CD4-positive, alpha-beta T cell (primary cell): ENCODE measurements around the gene TCF12. TPM values are rescaled to one million over a fixed set of nuclear protein-coding genes. Genes with fewer than 3 reads are reported as not detected.

Experiments used
- ATAC-seq: fragments of 200-7000 bp; cut with Tn5 transposase; one replicate; pipeline ENCODE4 v1.10.0; 2022; ENCODE audit warnings: mild to moderate bottlenecking; ENCODE audit not compliant: poor library complexity
- CTCF ChIA-PET: fragments of 350-600 bp; sonication (Branson Sonifier 250); formaldehyde crosslinking; loops from one replicate; lab custom pipeline; 2021; ENCODE audit warnings: antibody characterized with exemption, inconsistent platforms; lab: Charles Lee
- POLR2A ChIA-PET: fragments of 350-600 bp; sonication (Branson Sonifier 250); formaldehyde crosslinking; loops from one replicate; lab custom pipeline; 2021; ENCODE audit warnings: antibody characterized with exemption, inconsistent platforms; lab: Charles Lee
- DNase-seq, 14 experiments: peaks; one replicate each; pipeline ENCODE4 v3.0.0-alpha.2; 2013 to 2020; ENCODE audit warnings: mixed read lengths in 2 of 14
- H3K27ac ChIP-seq, 2 donors: one replicate each; pipeline versions ENCODE4 v1.5.1 to v1.7.0; 2013; ENCODE audit warnings: low read length in 2 of 2, low read depth in 1 of 2, mild to moderate bottlenecking in 1 of 2
- H3K27me3 ChIP-seq, 2 experiments: 1 replicate in 1 of 2; 2 replicates in 1 of 2; pipeline versions ENCODE4 v1.6.1 to v1.7.0; 2013; ENCODE audit warnings: low read length in 2 of 2, control low read depth in 1 of 2, mild to moderate bottlenecking in 1 of 2, moderate library complexity in 1 of 2; ENCODE audit not compliant: insufficient read depth in 2 of 2, control insufficient read depth in 1 of 2
- H3K36me3 ChIP-seq: one replicate; pipeline ENCODE4 v1.6.1; 2013; ENCODE audit warnings: low read length, control low read depth; ENCODE audit not compliant: insufficient read depth
- H3K4me1 ChIP-seq: one replicate; pipeline ENCODE4 v1.6.1; 2013; ENCODE audit warnings: low read length, control low read depth; ENCODE audit not compliant: insufficient read depth
- H3K4me3 ChIP-seq: one replicate; pipeline ENCODE4 v1.5.1; 2013; ENCODE audit warnings: mild to moderate bottlenecking, low read length, moderate library complexity
- H3K9me3 ChIP-seq, 2 experiments: 1 replicate in 1 of 2; 2 replicates in 1 of 2; pipeline versions ENCODE4 v1.6.1 to v1.7.0; 2013; ENCODE audit warnings: low read length in 2 of 2, mild to moderate bottlenecking in 2 of 2, control low read depth in 1 of 2, moderate library complexity in 1 of 2; ENCODE audit not compliant: control insufficient read depth in 1 of 2, insufficient read depth in 1 of 2
- H3K27ac Mint-ChIP-seq: one replicate; pipeline ENCODE4 v1.8.0; 2020; ENCODE audit warnings: mixed read lengths
- H3K27me3 Mint-ChIP-seq: one replicate; pipeline ENCODE4 v1.8.0; 2021; ENCODE audit warnings: mixed read lengths
- H3K36me3 Mint-ChIP-seq: one replicate; pipeline ENCODE4 v1.8.0; 2021; ENCODE audit warnings: low read depth, mixed read lengths
- H3K4me1 Mint-ChIP-seq: one replicate; pipeline ENCODE4 v1.8.0; 2021; ENCODE audit warnings: low read depth, mixed read lengths
- H3K4me3 Mint-ChIP-seq: one replicate; pipeline ENCODE4 v1.8.0; 2020; ENCODE audit warnings: mild to moderate bottlenecking, mixed read lengths
- H3K9me3 Mint-ChIP-seq: one replicate; pipeline ENCODE4 v1.8.0; 2020; ENCODE audit warnings: mixed read lengths
- CTCF ChIP-seq: fragments of 200-600 bp; IDR thresholded peaks from one replicate; pipeline ENCODE4 v1.8.0; 2022; ENCODE audit warnings: antibody characterized with exemption, mild to moderate bottlenecking
- intact Hi-C, 2 experiments: fragments of 100-400 bp; cut with DNase I in 1 of 2; cut with micrococcal nuclease in 1 of 2; formaldehyde crosslinking; loops; one replicate each; pipeline versions ENCODE4 v1.15.1 to v1.9.0; 2023 to 2025; cut with DNase I, micrococcal nuclease
- total RNA-seq, 174 experiments: library from RNA in 2 of 174; stranded (reverse) in 2 of 174; gene quantifications; one replicate each; pipeline ENCODE4 v1.2.3 and lab custom pipeline; 2021 to 2026

Gene TCF12
- total RNA-seq, 2 experiments from 2014 or later, result 54.0 TPM

GRCh38 chr15:57263520-57263919 is 345.1 kb downstream of the TCF12 start:
- H3K9me3 Mint-ChIP-seq, result no peaks in the 10 kb centered on the region
- Histone ChIP-seq H3K9me3 (no peaks in the 10 kb centered on the region), H3K27ac (no peak overlapping the region), H3K4me1 (no peaks in the 10 kb centered on the region), H3K36me3 (peaks cover 30% of the 10 kb centered on the region), H3K4me3 (no peak overlapping the region), H3K27me3 (no peaks in the 10 kb centered on the region)
- no peak for TF ChIP-seq CTCF
- DNase-seq (no peak), ATAC-seq (no peak)
- no peaks in the 10 kb centered on the region for H3K4me1 Mint-ChIP-seq
- H3K27me3 Mint-ChIP-seq, result no peaks in the 10 kb centered on the region
- intact Hi-C loops, result no loop called here
- no peak overlapping the region for H3K27ac Mint-ChIP-seq
- ChIA-PET POLR2A (interaction anchor here (1.1 kb wide), 1 partner anchor 33 kb away, joined by 3 read pairs; no protein-coding TSS in a partner anchor), CTCF (interaction anchor here (0.6 to 1.1 kb wide), 3 partner anchors 15 to 590 kb away, joined by 3 read pairs; no protein-coding TSS in a partner anchor)
- H3K4me3 Mint-ChIP-seq, result no peak overlapping the region
- H3K36me3 Mint-ChIP-seq, result peaks cover 44% of the 10 kb centered on the region

GRCh38 chr15:57272771-57273357 is 354.4 kb downstream of the TCF12 start:
- Histone ChIP-seq H3K4me1 (no peaks in the 10 kb centered on the region), H3K9me3 (no peaks in the 10 kb centered on the region), H3K36me3 (peaks cover 38% of the 10 kb centered on the region), H3K27me3 (no peaks in the 10 kb centered on the region), H3K27ac (no peak overlapping the region), H3K4me3 (no peak overlapping the region)
- no peaks in the 10 kb centered on the region for H3K4me1 Mint-ChIP-seq
- no peak for TF ChIP-seq CTCF
- H3K9me3 Mint-ChIP-seq, result no peaks in the 10 kb centered on the region
- intact Hi-C loops, result no loop called here
- no peak for DNase-seq
- no peak overlapping the region for H3K27ac Mint-ChIP-seq
- no peak for ATAC-seq
- ChIA-PET CTCF (no interaction called here), POLR2A (no interaction called here)
- H3K27me3 Mint-ChIP-seq, result no peaks in the 10 kb centered on the region
- H3K36me3 Mint-ChIP-seq, result peaks cover 74% of the 10 kb centered on the region
- no peak overlapping the region for H3K4me3 Mint-ChIP-seq

GRCh38 chr15:57273402-57273801 is 355.0 kb downstream of the TCF12 start:
- ChIA-PET CTCF (no interaction called here), POLR2A (no interaction called here)
- no peaks in the 10 kb centered on the region for H3K27me3 Mint-ChIP-seq
- H3K36me3 ChIP-seq, result peaks cover 38% of the 10 kb centered on the region
- no peak for TF ChIP-seq CTCF
- H3K36me3 Mint-ChIP-seq, result peaks cover 79% of the 10 kb centered on the region
- no peak overlapping the region for H3K27ac ChIP-seq
- H3K4me1 Mint-ChIP-seq, result no peaks in the 10 kb centered on the region
- H3K27me3 ChIP-seq, result no peaks in the 10 kb centered on the region
- H3K9me3 ChIP-seq, result no peaks in the 10 kb centered on the region
- H3K4me1 ChIP-seq, result no peaks in the 10 kb centered on the region
- no peak overlapping the region for H3K4me3 Mint-ChIP-seq
- ATAC-seq (no peak), DNase-seq (no peak)
- intact Hi-C loops, result no loop called here
- H3K27ac Mint-ChIP-seq, result no peak overlapping the region
- H3K4me3 ChIP-seq, result no peak overlapping the region
- no peaks in the 10 kb centered on the region for H3K9me3 Mint-ChIP-seq
